K562 (cell line): ENCODE results near the gene MSI1.

Experiments
- EWSR1 ChIP-seq: fragments of 450-650 bp; IDR thresholded peaks from 2 replicates; pipeline ENCODE4 v1.6.1; 2018; ENCODE audit warnings: borderline replicate concordance, mild to moderate bottlenecking, low read depth, moderate library complexity; ENCODE audit not compliant: partially characterized antibody
- TARDBP ChIP-seq: fragments of 450-650 bp; IDR thresholded peaks from 2 replicates; pipeline ENCODE4 v1.6.1; 2016
- TBP ChIP-seq: optimal IDR thresholded peaks from 2 replicates; pipeline ENCODE3; 2011; ENCODE audit warnings: low read depth, low read length, improper control_type of control experiment
- TCF7 ChIP-seq: sonication (generic); IDR thresholded peaks from 2 replicates; pipeline ENCODE4 v1.6.1; 2016; ENCODE audit warnings: antibody characterized with exemption, borderline replicate concordance
- ZNF274 ChIP-seq: IDR thresholded peaks from 2 replicates; pipeline ENCODE4 v1.6.1; 2011; ENCODE audit warnings: low read depth, mild to moderate bottlenecking, low read length, moderate library complexity, borderline replicate concordance

DNA sequence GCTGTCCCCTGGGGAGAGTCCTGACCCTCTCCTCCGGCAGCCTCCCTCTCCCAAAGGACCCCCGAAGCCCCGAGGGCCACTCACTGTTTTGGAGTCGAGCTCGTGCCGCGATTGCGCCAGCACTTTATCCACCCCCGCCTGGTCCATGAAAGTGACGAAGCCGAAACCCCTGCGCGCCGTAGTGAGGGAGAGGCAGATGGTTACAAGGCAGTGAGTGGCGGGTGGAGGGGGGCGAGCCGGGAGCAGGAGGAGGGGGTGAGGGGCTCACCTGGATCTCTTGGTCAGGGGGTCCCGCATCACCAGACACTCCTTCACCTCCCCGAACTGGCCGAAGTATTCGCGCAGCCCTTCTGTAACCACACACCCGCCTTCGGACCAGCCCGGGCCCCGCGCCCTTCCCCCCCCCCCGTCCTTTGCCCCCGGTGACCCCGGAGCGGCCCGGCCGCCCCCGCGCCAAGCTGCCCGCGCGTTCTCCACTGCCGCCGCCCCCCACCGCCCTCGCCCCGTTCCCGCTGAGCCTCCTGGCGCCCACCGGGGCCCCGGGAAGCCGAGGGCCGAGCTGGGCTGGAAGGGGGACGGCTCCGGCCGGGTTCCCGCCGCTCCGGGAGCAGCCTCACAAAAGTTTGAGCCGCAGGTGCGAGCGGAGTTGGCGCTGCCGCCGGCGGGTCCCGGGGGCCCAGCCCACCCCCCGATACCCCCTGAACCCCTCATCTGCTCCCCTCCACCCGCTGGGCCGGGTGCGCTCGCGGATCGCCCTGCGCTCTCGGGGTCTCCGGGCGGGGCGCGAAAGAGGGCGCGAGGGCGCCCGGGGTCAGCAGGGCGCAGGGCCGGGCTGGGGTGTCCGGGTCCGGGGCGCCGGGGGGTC, 808 bp downstream of the MSI1 start:
- TF ChIP-seq ZNF274 (no peak), TBP (no peak), TCF7 (no peak), TARDBP (no peak), EWSR1 (no peak)
